ENCODE measurements around the gene ZNF599. TPM values are rescaled to one million over a fixed set of nuclear protein-coding genes. Genes with fewer than 3 reads are reported as not detected.

The ZNF599 gene
- total RNA-seq, 1 donor from 2014 or later = 5.7 TPM

- Mint-ChIP-seq H3K9me3 (ENCODE audit: unreplicated experiment) (peaks cover 14% of the 10 kb centered on the region), H3K4me3 (ENCODE audit: unreplicated experiment) (peak within 1 kb of the TSS; percentile 97), H3K27me3 (ENCODE audit: low read depth, unreplicated experiment) (no peaks in the 10 kb centered on the region), H3K4me1 (ENCODE audit: low read depth, unreplicated experiment) (peaks cover 6% of the 10 kb centered on the region), H3K36me3 (ENCODE audit: low read depth, unreplicated experiment) (peaks cover 20% of the 10 kb centered on the region), H3K27ac (ENCODE audit: unreplicated experiment) (peak within 1 kb of the TSS; percentile 95)
- Histone ChIP-seq H3K4me1 (ENCODE audit: insufficient read depth, low read length) (peaks cover 9% of the 10 kb centered on the region), H2AFZ (ENCODE audit: low read depth, low read length) (peak within 1 kb of the TSS; percentile 97), H3K36me3 (ENCODE audit: insufficient read depth, low read length) (no peaks in the 10 kb centered on the region), H3K4me3 (ENCODE audit: insufficient read depth, low read depth, low read length) (peak within 1 kb of the TSS; percentile 85), H3K4me2 (ENCODE audit: low read length) (peak within 1 kb of the TSS; percentile 99), H3K9me3 (ENCODE audit: insufficient read depth, low read depth, low read length) (peaks cover 7% of the 10 kb centered on the region), H3K27ac (ENCODE audit: low read depth, low read length) (peak within 1 kb of the TSS; percentile 95), H3K27me3 (ENCODE audit: insufficient read depth, low read length) (no peaks in the 10 kb centered on the region), H3K79me2 (ENCODE audit: insufficient read depth, low read length) (peaks cover 3% of the 10 kb centered on the region), H4K20me1 (ENCODE audit: insufficient read depth, low read length) (no peaks in the 10 kb centered on the region), H3K9ac (ENCODE audit: low read length) (peak within 1 kb of the TSS; percentile 91)
- TF ChIP-seq EZH2 (IDR thresholded peaks at IDR 0.05; ENCODE audit: insufficient read depth, low read length) (no peak), CTCF (IDR thresholded peaks at IDR 0.05; ENCODE audit: insufficient read depth, low read depth, low read length) (no peak)
- DNase-seq (ENCODE audit: low read depth) (peak; percentile 87), FAIRE-seq (no peak)
Observed at GRCh38 chr19:34733746-34734536, 39.1 kb downstream of the ZNF599 start, which contains the start of gene ZNF181. Gene ZNF181 (plus strand): TSS chr19:34734243. CDS start chr19:34735038, 795 bp downstream.

- peak overlapping the region; percentile 95 for H3K27ac Mint-ChIP-seq (ENCODE audit: unreplicated experiment)
- Histone ChIP-seq H3K9ac (ENCODE audit: low read length) (peak overlapping the region; percentile 91), H4K20me1 (ENCODE audit: insufficient read depth, low read length) (no peaks in the 10 kb centered on the region), H3K4me1 (ENCODE audit: insufficient read depth, low read length) (peaks cover 9% of the 10 kb centered on the region), H3K27ac (ENCODE audit: low read depth, low read length) (peak overlapping the region; percentile 95), H3K79me2 (ENCODE audit: insufficient read depth, low read length) (peaks cover 3% of the 10 kb centered on the region), H3K9me3 (ENCODE audit: insufficient read depth, low read depth, low read length) (peaks cover 6% of the 10 kb centered on the region), H3K4me2 (ENCODE audit: low read length) (peak overlapping the region; percentile 99), H3K27me3 (ENCODE audit: insufficient read depth, low read length) (no peaks in the 10 kb centered on the region), H2AFZ (ENCODE audit: low read depth, low read length) (peak overlapping the region; percentile 97), H3K36me3 (ENCODE audit: insufficient read depth, low read length) (no peaks in the 10 kb centered on the region), H3K4me3 (ENCODE audit: insufficient read depth, low read depth, low read length) (peak overlapping the region; percentile 85)
- DNase-seq (ENCODE audit: low read depth) = no peak
- H3K27me3 Mint-ChIP-seq (ENCODE audit: low read depth, unreplicated experiment) = no peaks in the 10 kb centered on the region
- H3K4me1 Mint-ChIP-seq (ENCODE audit: low read depth, unreplicated experiment) = peaks cover 6% of the 10 kb centered on the region
- peaks cover 11% of the 10 kb centered on the region for H3K9me3 Mint-ChIP-seq (ENCODE audit: unreplicated experiment)
- no peak for FAIRE-seq
- TF ChIP-seq EZH2 (IDR thresholded peaks at IDR 0.05; ENCODE audit: insufficient read depth, low read length) = no peak
- no peak for TF ChIP-seq CTCF (IDR thresholded peaks at IDR 0.05; ENCODE audit: insufficient read depth, low read depth, low read length)
- peaks cover 15% of the 10 kb centered on the region for H3K36me3 Mint-ChIP-seq (ENCODE audit: low read depth, unreplicated experiment)
- H3K4me3 Mint-ChIP-seq (ENCODE audit: unreplicated experiment) = peak overlapping the region; percentile 97
Observed at GRCh38 chr19:34733266-34733745, 39.7 kb downstream of the ZNF599 start.

All from astrocyte (in vitro differentiated cells and primary cell).